GM12875 (cell line): ENCODE measurements around the gene TAGLN2.

Experiments used
- H3K4me3 ChIP-seq: one replicate; pipeline ENCODE4 v1.5.1; 2011; ENCODE audit warnings: low read depth, low read length, control low read depth
- TF ChIP-seq, protein P1 (sequence below): IDR thresholded peaks from 2 replicates; pipeline ENCODE4 v1.5.1; 2011; ENCODE audit warnings: low read depth, mild to moderate bottlenecking, control low read depth, inconsistent platforms, low read length, moderate library complexity, borderline replicate concordance; ENCODE audit not compliant: insufficient read depth

The TAGLN2 gene

DNA sequence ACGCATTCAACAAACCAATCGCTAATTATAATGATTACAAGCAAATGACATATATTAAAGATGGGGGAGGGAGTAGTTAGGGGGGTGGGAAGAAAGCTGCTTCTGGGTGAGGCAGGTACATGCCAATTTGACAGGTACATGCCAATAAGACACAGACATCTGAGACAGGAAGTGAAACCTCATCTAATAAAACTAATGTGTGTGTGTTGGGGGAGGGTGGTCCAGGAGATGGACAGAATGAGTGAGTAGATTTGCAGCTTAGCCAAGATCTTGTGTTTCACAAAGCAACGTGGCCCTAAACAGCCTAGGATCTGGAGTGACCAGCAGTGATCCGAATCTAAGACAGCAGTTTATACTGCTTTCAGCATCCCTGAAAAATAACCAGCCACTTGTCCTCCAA, 36.1 kb downstream of the TAGLN2 start:
- no peak overlapping the region for H3K4me3 ChIP-seq
- TF ChIP-seq, protein P1, sequence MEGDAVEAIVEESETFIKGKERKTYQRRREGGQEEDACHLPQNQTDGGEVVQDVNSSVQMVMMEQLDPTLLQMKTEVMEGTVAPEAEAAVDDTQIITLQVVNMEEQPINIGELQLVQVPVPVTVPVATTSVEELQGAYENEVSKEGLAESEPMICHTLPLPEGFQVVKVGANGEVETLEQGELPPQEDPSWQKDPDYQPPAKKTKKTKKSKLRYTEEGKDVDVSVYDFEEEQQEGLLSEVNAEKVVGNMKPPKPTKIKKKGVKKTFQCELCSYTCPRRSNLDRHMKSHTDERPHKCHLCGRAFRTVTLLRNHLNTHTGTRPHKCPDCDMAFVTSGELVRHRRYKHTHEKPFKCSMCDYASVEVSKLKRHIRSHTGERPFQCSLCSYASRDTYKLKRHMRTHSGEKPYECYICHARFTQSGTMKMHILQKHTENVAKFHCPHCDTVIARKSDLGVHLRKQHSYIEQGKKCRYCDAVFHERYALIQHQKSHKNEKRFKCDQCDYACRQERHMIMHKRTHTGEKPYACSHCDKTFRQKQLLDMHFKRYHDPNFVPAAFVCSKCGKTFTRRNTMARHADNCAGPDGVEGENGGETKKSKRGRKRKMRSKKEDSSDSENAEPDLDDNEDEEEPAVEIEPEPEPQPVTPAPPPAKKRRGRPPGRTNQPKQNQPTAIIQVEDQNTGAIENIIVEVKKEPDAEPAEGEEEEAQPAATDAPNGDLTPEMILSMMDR: no peak

DNA sequence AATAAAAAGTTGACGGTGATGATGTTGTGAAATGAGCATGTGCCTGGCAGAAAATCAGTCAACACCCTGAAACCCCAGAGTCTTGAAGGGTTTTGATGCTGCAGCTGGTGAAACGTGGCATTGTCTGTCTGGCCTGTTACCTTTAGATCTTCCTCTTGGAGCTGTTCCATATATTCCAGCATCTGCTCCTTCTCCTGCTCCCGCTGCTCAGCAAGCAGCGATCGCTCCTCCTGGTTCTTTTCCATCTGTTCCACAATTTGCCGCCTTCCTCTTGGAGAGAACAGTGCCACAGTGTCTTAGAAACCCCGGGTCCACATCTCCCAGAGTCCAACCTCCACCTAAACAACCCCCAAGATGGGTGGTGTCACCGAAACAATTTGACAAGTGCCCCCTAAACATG, 41.0 kb downstream of the TAGLN2 start:
- TF ChIP-seq, protein P1: no peak
- H3K4me3 ChIP-seq: no peak overlapping the region

DNA sequence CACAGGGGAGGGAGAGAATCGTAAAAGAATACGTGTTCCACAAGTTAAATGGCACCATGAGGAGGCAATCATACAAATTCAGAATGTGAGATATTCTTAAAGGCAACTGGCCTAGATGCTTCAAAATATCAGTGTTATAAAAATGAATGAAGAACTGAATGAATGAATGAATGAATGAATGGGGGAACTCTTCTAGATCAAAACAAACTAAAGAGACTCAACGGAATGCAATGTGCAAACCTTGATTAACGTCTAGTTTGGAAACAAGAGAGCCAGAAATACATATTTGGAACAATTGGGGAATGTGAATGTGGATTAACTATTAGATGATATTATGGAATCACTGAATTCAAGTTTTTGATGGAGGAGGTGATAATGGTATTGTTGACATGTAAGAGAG, 42.2 kb downstream of the TAGLN2 start:
- no peak overlapping the region for H3K4me3 ChIP-seq
- TF ChIP-seq, protein P1: no peak

DNA sequence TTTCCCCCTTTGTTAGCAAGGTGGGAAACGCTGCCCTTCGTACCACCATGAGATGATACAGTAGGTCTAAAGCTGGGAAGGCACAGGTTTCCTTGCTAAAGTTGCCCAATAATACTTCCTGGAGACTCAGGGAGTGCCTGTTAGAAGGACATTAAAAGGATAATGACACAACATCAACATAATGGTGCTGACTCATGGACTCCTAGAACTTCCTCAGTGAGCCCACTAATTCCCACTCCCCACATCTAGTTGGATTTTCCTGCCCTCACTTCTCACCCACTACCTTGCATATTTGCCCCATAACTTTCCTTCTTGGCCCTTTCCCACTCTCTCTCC, 42.8 kb downstream of the TAGLN2 start:
- no peak overlapping the region for H3K4me3 ChIP-seq
- TF ChIP-seq, protein P1: no peak

DNA sequence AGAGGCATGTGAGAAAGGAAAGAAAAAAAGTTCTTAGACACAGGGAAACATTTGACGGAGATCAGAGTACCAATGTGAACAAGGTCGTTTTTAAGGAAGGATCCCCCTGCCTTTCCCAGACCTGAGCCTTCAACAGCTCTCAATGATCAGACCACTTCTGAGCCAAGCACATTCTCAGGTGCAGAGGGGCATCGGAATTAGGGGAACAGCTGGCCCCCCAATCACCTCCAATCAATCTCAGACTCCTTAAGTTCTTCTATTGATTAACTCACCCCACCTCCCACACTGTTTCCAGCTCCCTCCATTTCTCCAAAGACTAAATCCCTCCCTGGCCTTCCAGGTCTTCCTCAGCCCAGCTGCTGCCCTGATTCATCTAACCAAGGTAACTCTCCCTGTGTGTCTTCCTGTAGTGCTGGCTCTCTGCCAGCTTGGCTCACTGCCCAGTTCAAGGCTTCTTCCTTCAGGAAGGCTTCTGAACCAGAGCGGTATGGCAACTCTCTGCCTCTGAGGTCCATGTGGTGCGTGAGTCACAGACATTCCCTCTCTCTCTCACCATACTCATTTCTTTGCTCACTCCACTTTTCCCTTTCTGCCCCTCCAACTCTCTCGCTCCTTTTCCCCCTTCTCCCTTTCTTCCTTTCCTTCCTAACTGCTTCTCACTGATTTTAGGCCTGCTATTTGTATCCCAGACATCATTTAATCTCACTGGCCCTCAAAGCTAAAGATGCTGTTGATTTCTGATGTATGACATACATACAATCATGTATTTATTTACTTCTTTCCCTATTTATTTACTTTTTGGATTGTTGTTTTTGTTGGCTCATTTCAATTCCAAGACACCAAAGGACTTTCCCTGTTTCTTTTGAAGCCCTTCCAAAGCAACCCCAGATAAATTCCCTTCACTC, 43.4 kb downstream of the TAGLN2 start:
- TF ChIP-seq, protein P1: no peak
- H3K4me3 ChIP-seq: no peak overlapping the region

DNA sequence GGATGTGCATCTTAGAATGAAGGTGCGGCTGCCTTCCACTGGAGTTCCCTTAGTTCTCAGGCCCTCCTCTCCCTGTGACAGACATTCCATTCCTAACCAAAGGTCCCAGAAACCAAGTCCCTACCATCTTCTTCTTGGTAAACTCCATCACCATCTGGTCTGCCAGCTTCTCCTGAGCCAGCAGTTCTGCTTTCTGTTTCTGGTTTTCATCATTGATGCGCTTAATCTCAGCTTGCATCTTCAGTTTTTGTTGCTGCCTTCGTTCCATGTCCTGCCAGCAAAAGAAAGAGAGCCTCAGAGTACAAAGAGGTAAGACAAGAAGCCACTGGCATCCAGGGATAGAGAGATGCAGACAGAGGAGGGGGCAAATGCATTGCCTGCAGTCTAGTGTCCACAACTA, 44.9 kb downstream of the TAGLN2 start:
- TF ChIP-seq, protein P1: no peak
- H3K4me3 ChIP-seq: no peak overlapping the region

DNA sequence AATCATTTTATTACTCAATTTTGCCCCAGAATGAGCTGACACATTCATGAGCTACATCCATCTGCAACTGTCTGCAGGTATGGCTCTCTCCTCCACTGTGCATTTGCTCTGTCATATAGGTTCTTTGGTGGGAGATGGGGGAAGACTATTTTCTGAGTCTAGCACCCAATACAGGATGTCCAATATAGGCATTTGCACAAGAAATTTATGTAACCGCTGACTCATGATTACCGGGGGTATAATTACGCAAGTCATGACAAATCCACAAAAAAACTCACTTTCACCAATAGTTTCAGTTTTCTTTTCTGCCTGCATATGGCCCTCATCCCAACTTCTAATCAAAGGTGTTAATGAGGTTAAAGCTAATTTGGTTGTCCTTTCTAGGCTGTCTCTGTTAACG, 45.3 kb downstream of the TAGLN2 start:
- TF ChIP-seq, protein P1: no peak
- no peak overlapping the region for H3K4me3 ChIP-seq
